HL-60/S4 treated with retinoic acid at 250 ng/mL for 4 days and 3 days (cell line): Measurements from ENCODE around the gene ZBTB22.

ENCODE experiments used
- in situ Hi-C: fragments of 300-500 bp; cut with MboI; formaldehyde crosslinking; loops from 2 replicates; pipeline ENCODE4 v1.7.0; 2022; ENCODE audit warnings: low sequenced_read_pairs

The ZBTB22 gene

DNA sequence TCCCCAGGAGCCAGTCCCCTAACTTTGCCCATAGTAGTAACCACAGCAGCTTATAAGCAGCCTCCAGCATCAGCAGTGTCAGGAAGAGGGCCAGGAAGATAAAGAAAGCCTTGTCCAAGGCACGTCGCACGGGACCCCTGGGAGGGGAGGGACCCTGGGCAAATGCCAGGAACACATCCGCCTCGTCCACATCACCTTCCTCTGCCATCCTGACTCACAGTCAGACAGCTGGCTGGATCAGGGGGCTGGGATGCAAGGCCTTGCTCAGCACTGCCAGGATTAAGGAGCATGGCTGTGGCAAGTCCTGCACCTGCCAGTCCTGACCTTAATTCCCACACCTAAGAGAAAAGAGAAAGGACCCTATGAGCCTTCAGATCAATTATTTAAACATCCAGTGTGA is 11.5 kb upstream of the ZBTB22 start:
- in situ Hi-C loops, result no loop called here

DNA sequence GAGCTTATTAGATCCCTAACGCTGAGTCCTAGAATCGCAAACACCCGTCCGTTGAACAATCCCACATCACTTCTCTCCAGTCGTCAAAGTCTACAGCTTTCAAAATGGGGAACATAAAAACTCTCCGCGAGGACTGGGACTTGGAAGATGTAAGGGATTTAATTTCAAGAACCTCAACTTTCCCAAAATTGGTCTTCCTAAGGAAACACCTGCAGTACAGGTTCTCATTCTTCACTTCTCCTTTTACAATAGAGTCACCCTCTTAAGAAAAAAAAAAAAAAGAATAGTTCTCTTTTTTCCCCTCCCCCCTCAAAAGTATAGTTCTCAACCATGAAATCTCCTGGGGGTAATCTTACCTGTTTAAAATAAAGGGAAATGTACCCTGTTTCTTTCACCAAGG is 6.6 kb upstream of the ZBTB22 start:
- in situ Hi-C loops, result no loop called here

DNA sequence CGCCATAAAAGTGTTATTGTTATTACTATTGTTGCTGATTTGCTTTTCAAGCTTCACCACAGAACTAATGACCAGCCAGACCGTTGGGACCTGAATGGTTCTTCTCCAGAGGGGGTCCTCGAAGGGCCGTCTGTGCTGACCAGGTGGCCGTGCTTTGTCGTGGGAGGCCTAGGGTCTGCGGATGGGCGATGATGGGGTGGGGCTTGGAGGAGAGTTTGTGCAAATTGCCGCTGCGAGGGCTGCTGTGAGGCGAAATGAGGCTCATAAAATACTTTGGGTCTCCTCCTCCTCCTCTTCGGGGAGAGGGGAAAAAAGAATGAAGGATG is 6.0 kb upstream of the ZBTB22 start:
- in situ Hi-C loops, result no loop called here

DNA sequence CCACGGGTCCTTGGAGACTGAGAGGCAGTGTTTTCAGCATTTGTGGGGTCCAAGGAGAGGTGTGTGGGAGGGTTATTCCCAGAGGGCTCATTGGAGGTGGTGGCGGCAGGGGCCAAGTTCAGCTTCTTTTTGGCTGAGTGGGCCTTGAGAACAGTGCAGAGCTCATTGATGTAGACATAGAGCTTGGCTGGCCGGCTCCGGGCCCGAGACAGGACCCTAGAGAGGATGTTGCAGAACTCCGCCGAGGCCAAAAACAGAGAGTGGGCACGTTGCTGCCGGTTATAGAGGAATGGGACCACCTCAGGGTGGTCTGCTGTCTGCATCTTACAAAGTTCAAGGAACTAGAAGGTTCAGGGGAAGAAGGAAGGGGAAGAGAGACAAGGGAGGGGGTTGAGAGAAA is 3.7 kb upstream of the ZBTB22 start:
- in situ Hi-C loops, result no loop called here

DNA sequence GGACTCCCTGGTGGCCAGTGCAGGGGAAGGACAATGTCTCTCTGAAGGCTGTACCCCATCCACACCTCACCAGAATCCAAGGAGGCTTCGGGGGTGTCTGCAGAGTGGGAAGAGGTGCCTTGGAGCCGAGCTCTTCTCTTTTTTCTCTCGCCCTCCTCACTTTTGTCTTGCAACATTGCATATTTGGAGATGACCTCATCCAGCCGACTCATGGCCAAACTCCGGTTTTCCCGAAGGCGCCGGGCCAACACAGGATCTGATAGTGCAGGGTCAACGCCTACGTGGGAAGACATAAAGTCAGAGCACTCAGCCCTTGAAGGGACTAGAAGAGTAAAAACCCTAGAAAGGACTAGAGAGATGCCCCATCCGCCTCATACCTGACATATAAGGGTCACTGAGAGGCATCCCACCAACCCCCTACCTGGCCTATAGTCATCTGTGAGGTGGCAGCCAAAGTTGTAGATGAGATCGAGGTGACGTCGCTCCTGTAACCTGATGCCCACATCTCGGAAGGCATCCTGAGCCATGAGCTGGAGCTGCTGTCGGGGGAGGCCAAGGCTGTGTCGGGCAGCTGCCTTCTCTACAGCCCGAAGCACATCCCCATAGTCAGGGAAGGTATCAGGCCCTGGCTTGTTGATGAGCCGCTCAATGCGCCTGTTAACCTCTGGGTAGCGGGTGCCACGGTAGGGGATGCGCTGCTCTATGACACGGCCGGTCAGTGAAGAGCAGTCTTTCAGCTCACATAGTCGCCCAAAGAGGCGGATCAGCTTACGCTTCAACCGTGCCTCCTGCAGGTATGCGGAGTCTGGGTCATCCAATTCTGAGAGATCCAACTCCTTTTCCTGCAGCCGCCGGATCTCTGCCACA is 3.0 kb upstream of the ZBTB22 start:
- in situ Hi-C loops, result no loop called here

DNA sequence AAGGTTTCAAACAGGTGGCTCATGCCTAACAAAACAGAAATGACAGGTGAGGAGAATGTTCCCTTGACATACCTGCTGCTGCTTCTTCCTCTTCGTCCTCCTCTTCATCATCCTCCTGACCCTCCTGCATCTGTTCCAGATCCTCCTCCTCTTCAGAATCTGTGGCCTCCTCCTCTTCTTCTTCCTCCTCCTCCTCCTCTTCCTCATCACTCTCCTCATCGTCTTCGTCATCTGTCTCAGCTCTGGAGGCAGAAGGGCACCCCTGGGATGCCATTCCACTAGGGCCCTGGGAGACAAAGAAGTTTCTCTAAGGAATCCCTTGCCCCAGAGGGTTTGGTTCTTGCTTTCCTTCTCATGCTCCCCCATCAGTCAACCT is 2.4 kb upstream of the ZBTB22 start:
- in situ Hi-C loops, result no loop called here

DNA sequence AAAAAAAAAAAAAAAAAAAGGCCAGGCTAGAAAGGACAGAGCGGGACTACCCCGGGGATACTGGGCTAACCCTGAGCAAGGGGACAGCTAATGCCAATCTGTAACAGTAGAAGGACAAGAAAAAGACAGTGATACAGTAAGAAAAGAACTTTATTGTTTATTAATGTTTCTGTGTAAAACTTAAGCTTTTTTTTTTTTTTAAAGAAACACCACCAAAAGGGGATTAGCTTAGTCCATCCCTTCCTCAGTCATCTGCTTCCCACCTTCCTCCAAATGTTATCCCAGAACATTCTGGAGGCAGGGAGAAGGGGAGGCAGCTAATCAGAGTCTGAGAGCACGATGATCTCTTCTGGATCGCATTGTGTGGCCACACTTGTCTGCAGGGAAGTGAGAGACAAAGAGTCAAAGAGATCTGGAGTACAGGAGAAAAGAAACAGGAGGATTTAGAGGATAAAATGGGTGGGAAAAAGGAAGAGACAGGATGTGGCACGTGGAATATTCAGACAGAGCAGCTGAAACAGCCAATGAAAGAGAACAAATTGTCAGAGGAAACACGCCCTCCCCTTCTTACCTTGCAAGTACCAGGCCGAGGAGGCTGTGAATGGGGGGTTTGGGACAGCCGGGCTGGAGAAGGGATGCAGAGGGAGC is 1.0 kb upstream of the ZBTB22 start:
- in situ Hi-C loops, result no loop called here

DNA sequence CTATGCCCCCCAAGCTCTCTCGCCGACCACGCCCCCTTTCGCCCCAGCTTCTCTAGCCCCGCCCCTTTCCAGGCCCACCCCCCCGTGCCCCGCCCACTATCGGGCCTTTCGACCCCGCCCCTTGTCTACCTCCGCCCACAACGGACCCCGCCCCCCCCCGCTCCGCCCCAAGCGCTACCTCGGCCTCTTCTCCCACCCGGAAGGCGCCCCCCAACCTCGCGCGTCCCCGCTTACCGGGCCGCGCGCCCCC is 200 bp downstream of the ZBTB22 start:
- in situ Hi-C loops, result no loop called here

DNA sequence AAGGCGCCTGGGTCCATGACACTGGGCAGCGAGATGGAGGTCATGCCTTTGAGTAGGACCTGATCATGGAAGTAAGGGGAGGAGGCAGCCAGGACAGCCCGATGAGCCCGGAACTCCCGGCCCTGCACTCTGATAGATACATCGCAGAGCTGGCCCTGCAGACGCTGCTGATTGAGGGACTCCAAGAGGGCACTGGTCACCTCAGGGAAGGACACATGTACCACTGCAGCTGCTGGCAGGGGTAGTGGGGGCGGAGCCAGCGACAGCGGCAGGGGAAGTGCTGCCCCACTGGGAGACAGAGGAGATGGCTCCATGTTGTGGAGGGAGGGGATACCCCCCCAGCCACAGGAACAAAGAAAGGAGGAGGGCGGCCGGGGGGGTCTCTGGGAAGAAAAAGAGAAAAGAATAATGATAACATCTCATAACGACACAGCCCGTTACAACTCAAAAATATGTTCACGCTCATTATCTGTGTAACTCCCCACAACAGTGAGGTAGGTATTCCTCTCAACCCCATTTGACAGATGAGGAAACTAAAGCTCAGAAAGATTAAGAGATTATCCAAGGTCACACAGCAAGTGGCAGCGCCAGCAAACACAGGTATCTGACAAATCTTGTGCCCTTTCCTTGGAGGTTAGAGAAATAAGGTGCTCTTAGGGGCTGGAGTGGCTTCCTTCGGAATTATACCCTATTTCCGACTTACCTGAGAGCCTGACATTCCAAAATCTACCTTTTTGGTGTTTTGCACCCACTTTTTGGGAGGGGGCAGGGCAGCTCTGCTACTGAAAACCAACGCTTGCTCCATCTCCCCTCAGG is 733 bp downstream of the ZBTB22 start:
- in situ Hi-C loops, result no loop called here

DNA sequence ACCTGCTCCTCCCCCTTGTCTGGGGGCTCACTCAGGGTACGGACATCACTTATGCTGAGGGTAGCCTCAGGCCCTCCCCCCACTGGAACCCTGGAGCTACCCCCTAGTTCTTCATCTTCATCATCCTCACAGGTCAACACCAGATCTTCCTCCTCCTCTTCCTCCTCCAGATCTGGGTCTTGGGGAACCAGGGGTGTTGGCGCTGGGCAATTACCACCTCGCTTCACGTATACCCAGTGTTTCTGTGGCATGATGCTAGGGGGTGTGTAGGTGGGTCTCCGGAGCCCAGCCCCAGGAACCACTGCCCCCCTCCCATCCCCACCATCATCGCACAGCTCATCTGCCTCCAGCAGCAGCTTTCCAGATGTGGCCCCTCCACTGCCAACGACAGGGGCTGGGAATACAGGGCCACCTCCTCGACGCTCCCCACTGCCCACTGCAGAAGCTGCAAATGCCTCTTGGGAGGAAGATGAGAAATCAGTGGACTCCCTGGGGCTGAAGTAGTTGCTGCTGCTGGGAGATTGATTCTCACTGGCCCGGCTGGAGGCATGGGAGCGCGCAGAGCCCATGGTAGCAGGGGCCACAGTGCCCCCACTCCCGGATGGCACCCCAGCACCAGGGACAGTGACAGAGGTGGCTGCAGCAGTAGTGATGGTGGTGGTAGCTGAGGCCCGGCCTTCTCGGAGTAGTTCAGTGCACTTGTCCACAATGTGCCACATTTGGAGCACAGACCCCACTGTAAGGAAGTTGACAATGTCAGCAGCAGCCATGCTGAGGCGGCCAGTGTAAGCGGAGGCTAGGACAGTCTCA is 1.5 kb downstream of the ZBTB22 start:
- in situ Hi-C loops, result no loop called here

DNA sequence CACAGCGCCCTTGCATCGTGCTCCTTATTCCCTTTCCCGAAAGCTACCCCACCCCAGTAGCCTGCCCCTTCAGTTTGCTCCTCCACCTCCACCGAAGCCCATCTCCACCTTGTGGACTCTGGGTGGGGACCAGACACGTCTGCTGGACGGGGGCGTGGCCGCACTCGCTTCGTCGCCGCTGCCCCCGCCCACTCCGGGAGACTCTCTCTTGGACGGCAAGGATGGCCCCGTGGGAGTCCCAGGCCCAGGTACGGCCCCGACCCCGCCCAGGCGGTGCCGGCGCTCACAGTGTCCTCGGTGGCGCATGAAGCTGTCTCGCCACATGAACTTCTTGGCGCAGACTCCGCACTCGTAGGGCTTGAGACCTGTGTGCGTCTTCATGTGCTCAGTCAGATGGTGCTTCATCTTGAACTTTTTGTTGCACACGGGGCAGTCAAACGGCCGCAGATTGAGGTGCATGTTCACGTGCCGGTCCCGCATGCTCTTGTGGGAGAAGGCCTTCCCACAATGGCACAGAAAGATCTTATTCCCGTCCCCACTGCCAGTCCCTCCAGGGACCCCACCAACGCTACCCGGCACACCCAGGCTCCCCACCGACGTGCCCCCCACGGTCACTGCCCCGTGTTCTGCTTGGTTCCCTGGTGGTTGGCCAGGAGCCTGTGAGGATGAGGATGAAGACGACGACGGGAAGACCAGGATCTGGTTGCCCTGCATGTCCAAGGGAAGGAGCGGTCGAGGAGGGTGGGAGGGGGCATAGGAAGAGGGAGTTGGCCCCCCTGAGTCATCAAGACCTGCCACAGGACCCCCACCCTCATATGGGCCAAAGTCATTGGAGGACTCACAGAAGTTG is 2.4 kb downstream of the ZBTB22 start:
- in situ Hi-C loops, result no loop called here

DNA sequence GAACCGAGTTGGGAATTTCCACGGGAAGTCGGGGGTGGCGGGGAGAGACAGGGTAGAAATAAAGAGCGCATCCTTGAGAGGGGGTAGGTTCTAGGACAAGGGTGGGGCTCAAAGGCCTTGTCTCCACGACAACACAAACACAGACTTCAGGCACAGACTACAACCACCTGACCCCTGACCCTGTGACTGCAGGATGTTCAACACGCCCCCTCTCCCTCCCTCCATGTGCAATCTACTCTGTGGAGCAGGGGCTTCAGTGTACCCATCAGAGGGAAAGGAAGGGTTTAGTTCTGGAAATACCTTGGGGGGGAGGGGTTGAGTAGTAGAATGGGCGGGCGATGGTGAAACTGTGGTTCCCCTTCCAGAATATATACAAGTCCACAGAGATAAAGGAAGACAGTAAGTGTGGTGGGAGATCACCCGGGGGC is 3.0 kb downstream of the ZBTB22 start:
- in situ Hi-C loops, result no loop called here

DNA sequence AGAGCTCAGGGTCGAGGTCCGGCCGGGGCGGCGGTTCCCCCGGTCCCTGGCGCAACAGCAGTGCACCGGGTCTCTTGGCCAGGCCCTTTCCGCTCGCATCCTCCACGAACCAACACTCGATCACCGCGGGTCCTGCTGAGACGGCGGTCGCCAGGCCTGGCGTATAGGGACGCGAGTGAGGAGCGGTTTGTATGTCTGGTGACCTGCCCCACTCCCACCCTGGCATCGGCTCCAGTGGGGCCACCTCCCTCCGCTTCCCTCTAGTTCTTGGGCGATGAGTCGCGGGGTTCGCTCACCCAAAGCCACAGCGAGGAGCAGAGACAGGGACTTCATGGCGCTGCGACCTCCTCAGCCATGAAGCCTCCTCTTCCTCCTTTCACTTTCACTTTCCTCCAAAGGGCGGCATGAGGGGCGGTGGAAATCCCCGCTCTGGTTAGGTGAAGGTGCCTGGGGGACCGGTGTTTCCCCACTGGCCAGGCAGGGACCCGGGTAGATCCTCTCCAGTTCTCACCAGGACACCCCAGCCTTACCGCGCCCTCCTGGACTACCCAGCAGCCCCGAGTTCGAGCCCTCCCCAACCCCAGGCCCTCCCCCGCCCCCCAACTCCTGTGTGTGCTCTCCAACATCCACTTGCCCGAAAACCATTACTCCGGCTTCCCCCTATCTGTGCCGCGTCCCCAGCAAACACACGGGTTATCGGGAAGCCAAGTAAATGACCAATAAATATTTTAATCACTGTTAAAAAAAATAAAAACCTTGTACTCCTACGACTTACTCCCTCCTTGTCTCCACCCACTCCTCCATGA is 3.6 kb downstream of the ZBTB22 start, which contains the start of gene TAPBP:
Gene TAPBP, minus strand, starts transcription at position 370 of the 806 bp plus-strand sequence. Its CDS starts 37 bp downstream, at position 333.
- in situ Hi-C loops, result no loop called here

DNA sequence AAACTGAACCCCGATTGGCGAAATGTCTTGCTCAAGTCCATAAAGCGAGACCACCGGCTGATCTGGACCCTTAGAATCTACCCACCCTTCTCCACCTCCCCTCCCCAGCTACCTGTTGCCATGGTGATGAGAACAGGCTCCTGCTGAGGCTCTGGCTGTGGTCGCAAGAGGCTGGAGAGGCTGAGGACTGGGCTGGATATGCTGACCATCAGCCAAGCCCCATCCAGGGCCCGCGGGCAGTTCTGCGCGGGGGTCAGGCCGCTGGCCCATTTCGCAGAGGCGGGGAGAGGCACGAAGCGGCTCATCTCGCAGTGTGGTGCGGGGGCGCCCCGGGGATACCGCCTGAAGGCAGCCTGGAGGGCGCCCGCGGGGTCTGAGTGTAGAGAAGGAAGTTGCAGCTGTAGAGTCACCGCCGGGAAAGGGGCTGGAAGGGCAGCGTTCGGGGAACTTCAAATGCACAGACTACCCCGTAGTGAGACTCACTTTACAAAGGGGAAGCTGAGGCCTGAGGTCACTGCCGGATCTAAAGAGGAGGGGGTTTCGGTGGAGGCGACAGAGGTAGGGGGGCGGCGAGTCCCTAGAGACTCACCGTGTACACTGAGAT is 4.3 kb downstream of the ZBTB22 start:
- in situ Hi-C loops, result no loop called here

DNA sequence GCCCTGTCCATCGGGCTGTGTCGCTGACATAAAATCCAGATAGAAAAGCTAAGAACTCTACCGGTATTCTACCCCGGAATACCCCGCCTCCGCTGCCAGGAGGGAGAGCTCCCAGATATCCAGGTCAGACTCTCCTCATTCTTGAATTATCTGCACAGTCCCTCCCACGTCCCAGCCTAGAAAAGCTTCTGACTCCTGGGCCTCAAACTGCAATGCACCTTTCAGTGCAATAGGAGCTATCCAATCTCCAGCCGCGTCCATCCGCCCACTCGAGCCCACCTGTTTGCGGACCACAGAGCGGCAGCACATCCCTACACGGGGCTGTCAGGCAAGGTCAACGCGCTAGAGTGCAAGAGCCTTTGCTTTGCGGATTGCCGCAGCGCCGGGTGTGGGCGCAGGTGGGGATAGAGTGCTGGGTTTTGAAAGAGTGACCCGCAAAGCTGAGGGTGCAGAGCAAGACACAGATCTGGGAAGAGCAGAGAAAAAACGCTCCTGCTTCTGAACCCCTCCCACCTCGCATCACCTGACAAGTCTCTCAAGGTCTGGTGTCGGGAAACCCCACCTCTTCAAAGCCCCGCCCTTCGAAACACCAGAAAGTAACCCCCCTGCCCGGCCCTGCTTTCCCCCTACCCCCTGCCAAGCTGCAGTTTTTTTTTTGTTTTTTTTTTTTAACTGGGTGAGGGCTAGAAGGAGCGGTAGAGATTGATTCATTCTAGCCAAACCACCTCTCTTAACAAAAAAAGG is 5.0 kb downstream of the ZBTB22 start:
- in situ Hi-C loops, result no loop called here

DNA sequence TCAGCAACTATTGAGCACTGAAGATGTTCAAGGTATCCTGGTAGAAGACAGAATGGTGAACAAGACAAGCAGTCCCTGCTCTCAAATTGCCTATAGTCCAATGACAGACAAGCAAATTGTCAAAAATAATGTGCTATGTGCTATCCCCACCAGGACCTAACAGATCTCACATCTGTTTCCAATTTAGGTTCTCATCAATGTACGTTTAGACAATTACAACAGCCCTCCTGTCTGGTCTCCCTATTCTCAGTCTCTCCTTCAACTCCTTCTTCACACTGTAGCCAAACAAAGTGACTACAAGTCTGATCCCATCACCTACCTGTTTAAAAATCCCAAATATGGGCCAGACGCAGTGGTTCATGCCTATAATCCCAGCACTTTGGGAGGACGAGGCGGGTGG is 11.2 kb downstream of the ZBTB22 start:
- in situ Hi-C loops, result no loop called here

DNA sequence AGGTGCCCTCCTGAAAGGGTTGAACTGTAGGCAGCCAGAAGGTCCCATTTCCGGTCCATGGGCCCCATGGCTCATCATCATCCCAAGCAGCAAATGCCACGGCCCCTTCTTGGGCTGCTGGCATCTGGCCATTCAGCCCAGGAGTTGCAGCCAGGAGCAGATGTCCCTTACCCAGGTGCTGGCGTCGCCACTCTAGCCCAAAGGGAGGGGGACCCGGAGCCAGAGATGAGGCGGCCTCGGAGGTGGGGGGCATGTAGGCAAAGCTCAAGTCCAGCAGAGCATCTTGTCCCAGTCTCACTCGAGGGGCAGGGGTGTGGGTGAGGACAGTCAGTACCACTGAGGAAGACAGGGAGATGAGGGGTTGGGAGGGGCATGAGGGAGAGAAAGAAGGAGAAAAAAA is 12.5 kb downstream of the ZBTB22 start:
- in situ Hi-C loops, result no loop called here

DNA sequence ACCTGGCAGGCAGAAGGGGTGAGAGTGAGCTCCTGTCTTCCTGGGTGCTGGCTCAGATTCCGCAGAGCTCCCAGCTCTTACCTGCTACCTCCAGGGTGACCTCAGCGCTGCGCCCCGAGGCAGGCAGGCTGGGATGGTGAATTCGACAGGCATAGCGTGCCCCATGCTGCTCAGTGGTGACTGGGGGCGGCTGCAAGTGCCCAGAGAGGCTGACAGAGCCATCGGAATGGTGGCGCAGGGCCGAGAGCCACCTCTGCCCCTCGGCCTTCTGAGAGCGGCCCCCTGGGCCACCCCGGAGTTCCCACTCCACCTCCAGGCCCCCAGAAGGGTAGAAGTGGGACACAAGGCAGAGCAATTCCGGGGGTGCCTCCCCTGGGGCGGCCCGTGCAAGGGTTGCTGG is 13.3 kb downstream of the ZBTB22 start:
- in situ Hi-C loops, result no loop called here
